GM19025 (cell line): ENCODE measurements around the gene LOXHD1.

Experiments
- ATAC-seq: cut with Tn5 transposase; IDR thresholded peaks from one replicate; pipeline ENCODE4 v1.9.1; 2021; ENCODE audit warnings: mild to moderate bottlenecking, low read depth, moderate library complexity; ENCODE audit not compliant: unreplicated experiment

The LOXHD1 gene

GRCh38 chr18:46427216-46427995 lies 229.6 kb downstream of the LOXHD1 start:
- ATAC-seq = no peak
